Right atrium auricular region (tissue), 2 donors: ENCODE measurements around the gene NSL1. TPM values are rescaled to one million over a fixed set of nuclear protein-coding genes. Genes with fewer than 3 reads are reported as not detected.
A peak's percentile ranks its signal among the peaks of the same experiment; 100 is the strongest.

Source experiments
- DNase-seq: peaks from one replicate; pipeline ENCODE4 v3.0.0-alpha.2; 2019; ENCODE audit warnings: low spot score
- H3K27ac ChIP-seq, 2 donors: fragments of 200-600 bp; sonication (generic); 1 replicate in 1 of 2; 2 replicates in 1 of 2; pipeline ENCODE4 v1.5.1; 2016 to 2019
- H3K27me3 ChIP-seq, 2 donors: fragments of 200-600 bp; sonication (generic); one replicate each; pipeline versions ENCODE4 v1.5.1 to v1.6.0; 2017 to 2019
- H3K36me3 ChIP-seq: fragments of 200-600 bp; sonication (generic); one replicate; pipeline ENCODE4 v1.5.1; 2016
- H3K4me1 ChIP-seq, 2 donors: fragments of 200-600 bp; sonication (generic); one replicate each; pipeline versions ENCODE4 v1.5.1 to v1.6.0; 2017 to 2019
- H3K4me3 ChIP-seq, 2 donors: fragments of 200-600 bp; sonication (generic); 1 replicate in 1 of 2; 2 replicates in 1 of 2; pipeline ENCODE4 v1.5.1; 2017 to 2019; ENCODE audit warnings: mild to moderate bottlenecking in 1 of 2, moderate library complexity in 1 of 2
- H3K9me3 ChIP-seq, 2 donors: fragments of 200-600 bp; sonication (generic); one replicate each; pipeline ENCODE4 v1.5.1; 2019
- CTCF ChIP-seq, 2 donors: fragments of 200-600 bp; sonication (generic); IDR thresholded peaks; one replicate each; pipeline ENCODE4 v1.5.1; 2019; ENCODE audit warnings: antibody characterized with exemption in 2 of 2
- total RNA-seq, 2 donors: library from RNA; depleted of rRNA; stranded (reverse); fragments of >200 nt; gene quantifications; one replicate each; pipeline ENCODE4 v1.1.0, GENCODE V29; 2016

NSL1 gene
- total RNA-seq, 2 donors from 2014 or later: 28.2 to 46.1 TPM

GRCh38 chr1:212702672-212703071, 88.9 kb downstream of the NSL1 start:
- Histone ChIP-seq H3K27me3 (no peaks in the 10 kb centered on the region), H3K9me3 (no peaks in the 10 kb centered on the region), H3K27ac (no peak overlapping the region), H3K36me3 (no peaks in the 10 kb centered on the region), H3K4me3 (no peak overlapping the region), H3K4me1 (peaks cover 0 to 31% of the 10 kb centered on the region in 2 donors)
- no peak for TF ChIP-seq CTCF (IDR thresholded peaks at IDR 0.05)
- no peak for DNase-seq

GRCh38 chr1:212701910-212702309, 89.7 kb downstream of the NSL1 start:
- no peak for DNase-seq
- H3K4me3 ChIP-seq: no peak overlapping the region
- H3K4me1 ChIP-seq: peaks cover 0 to 31% of the 10 kb centered on the region in 2 donors
- no peak overlapping the region for H3K27ac ChIP-seq
- peaks cover 0 to 7% of the 10 kb centered on the region in 2 donors for H3K27me3 ChIP-seq
- H3K36me3 ChIP-seq: no peaks in the 10 kb centered on the region
- no peak for TF ChIP-seq CTCF (IDR thresholded peaks at IDR 0.05)
- no peaks in the 10 kb centered on the region for H3K9me3 ChIP-seq

- peak overlapping the region; percentile 54 to 71 for H3K4me3 ChIP-seq
- peaks cover 0 to 31% of the 10 kb centered on the region in 2 donors for H3K4me1 ChIP-seq
- peaks cover 0 to 7% of the 10 kb centered on the region in 2 donors for H3K27me3 ChIP-seq
- H3K9me3 ChIP-seq: no peaks in the 10 kb centered on the region
- TF ChIP-seq CTCF (IDR thresholded peaks at IDR 0.05): peak in 1 of 2 donors; percentile 43
- no peaks in the 10 kb centered on the region for H3K36me3 ChIP-seq
- H3K27ac ChIP-seq: peak overlapping the region; percentile 77 to 80
- peak; percentile 70 for DNase-seq
These were observed 90.4 kb downstream of the NSL1 start for GRCh38 chr1:212700892-212701819.

GRCh38 chr1:212700223-212700891, 91.2 kb downstream of the NSL1 start:
- Histone ChIP-seq H3K4me3 (peak overlapping the region; percentile 54 to 71), H3K36me3 (no peaks in the 10 kb centered on the region), H3K9me3 (no peaks in the 10 kb centered on the region), H3K27me3 (peaks cover 0 to 7% of the 10 kb centered on the region in 2 donors), H3K27ac (peak overlapping the region; percentile 77 to 80), H3K4me1 (peaks cover 0 to 31% of the 10 kb centered on the region in 2 donors)
- TF ChIP-seq CTCF (IDR thresholded peaks at IDR 0.05): no peak
- peak; percentile 67 for DNase-seq

- H3K27ac ChIP-seq: peak within 1 kb of the TSS; percentile 77 to 80
- no peaks in the 10 kb centered on the region for H3K9me3 ChIP-seq
- no peak for TF ChIP-seq CTCF (IDR thresholded peaks at IDR 0.05)
- H3K36me3 ChIP-seq: no peaks in the 10 kb centered on the region
- H3K27me3 ChIP-seq: peaks cover 0 to 7% of the 10 kb centered on the region in 2 donors
- no peak for DNase-seq
- peak within 1 kb of the TSS; percentile 54 to 71 for H3K4me3 ChIP-seq
- H3K4me1 ChIP-seq: peaks cover 0 to 31% of the 10 kb centered on the region in 2 donors
These were observed 91.9 kb downstream of the NSL1 start, which contains the start of gene BATF3 for GRCh38 chr1:212699625-212700222. Gene BATF3, minus strand, starts transcription at chr1:212699840. Its CDS starts 78 bp downstream, at chr1:212699762.
